ENCODE measurements around the gene ADGRF1.

DNA sequence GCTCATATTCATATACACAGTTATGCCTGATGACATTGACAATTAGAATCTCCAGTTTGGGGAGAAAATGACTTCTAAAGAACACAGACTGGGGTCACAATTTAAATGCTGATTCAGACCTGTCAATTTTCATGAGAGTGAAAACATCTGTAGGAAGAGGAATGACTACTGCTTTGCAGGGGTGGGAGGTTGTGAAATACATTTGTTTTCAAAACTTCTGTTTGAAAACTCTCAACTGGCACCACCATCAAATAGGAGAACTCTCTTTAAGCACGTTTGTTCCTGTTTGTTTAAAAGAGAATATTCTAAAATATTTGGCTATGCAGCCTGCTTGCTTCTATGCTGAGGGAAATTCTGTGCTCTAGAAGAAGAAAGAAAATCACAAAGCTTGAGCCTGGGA is 69.6 kb downstream of the ADGRF1 start:
- TF ChIP-seq, protein P1, sequence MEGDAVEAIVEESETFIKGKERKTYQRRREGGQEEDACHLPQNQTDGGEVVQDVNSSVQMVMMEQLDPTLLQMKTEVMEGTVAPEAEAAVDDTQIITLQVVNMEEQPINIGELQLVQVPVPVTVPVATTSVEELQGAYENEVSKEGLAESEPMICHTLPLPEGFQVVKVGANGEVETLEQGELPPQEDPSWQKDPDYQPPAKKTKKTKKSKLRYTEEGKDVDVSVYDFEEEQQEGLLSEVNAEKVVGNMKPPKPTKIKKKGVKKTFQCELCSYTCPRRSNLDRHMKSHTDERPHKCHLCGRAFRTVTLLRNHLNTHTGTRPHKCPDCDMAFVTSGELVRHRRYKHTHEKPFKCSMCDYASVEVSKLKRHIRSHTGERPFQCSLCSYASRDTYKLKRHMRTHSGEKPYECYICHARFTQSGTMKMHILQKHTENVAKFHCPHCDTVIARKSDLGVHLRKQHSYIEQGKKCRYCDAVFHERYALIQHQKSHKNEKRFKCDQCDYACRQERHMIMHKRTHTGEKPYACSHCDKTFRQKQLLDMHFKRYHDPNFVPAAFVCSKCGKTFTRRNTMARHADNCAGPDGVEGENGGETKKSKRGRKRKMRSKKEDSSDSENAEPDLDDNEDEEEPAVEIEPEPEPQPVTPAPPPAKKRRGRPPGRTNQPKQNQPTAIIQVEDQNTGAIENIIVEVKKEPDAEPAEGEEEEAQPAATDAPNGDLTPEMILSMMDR (IDR thresholded peaks at IDR 0.05 in 8 of 11, conservative IDR thresholded peaks at IDR 0.05 in 3 of 11): no peak
- TF ChIP-seq POLR2A (IDR thresholded peaks at IDR 0.05) (no peak), POLR2AphosphoS5 (IDR thresholded peaks at IDR 0.05) (no peak)
